K562 (cell line): Measurements from ENCODE around the gene RNF227. TPM values are rescaled to one million over a fixed set of nuclear protein-coding genes. Genes with fewer than 3 reads are reported as not detected.

ENCODE experiments used
- ADNP ChIP-seq: fragments of 200-800 bp; sonication (Bioruptor generic); IDR thresholded peaks from 2 replicates; pipeline ENCODE4 v1.6.1; 2016; ENCODE audit warnings: missing genetic modification characterization, missing compliant biosample characterization
- ARID4B ChIP-seq: sonication (generic); formaldehyde crosslinking; IDR thresholded peaks from 2 replicates; pipeline ENCODE4 v1.8.0; 2022; ENCODE audit warnings: mild to moderate bottlenecking, missing genetic modification reagents
- DACH1 ChIP-seq: fragments of 450-650 bp; IDR thresholded peaks from 2 replicates; pipeline ENCODE4 v1.6.1; 2018; ENCODE audit not compliant: partially characterized antibody
- EGR1 ChIP-seq: fragments of 450-650 bp; conservative IDR thresholded peaks from 2 replicates; pipeline ENCODE4 v1.6.1; 2017; ENCODE audit warnings: mild to moderate bottlenecking
- EP400 ChIP-seq: fragments of 450-650 bp; IDR thresholded peaks from 2 replicates; pipeline ENCODE4 v1.6.1; 2017; ENCODE audit warnings: antibody characterized with exemption, mild to moderate bottlenecking, moderate library complexity
- FOSL1 ChIP-seq: fragments of 200-800 bp; sonication (Bioruptor generic); conservative IDR thresholded peaks from 2 replicates; pipeline ENCODE4 v1.6.1; 2016; ENCODE audit warnings: missing genetic modification characterization, missing compliant biosample characterization
- JUND ChIP-seq, 2 experiments: IDR thresholded peaks; 2 replicates in 1 of 2; 3 replicates in 1 of 2; pipeline ENCODE4 v1.6.1; 2011; ENCODE audit warnings: borderline replicate concordance in 2 of 2, low read depth in 2 of 2, low read length in 2 of 2, improper control_type of control experiment in 1 of 2, missing biosample characterization in 1 of 2, missing genetic modification characterization in 1 of 2, missing genetic modification reagents in 1 of 2
- NR2F6 ChIP-seq: fragments of 450-650 bp; formaldehyde crosslinking; IDR thresholded peaks from 2 replicates; pipeline ENCODE4 v1.4.0; 2020; ENCODE audit warnings: mild to moderate bottlenecking
- NUFIP1 ChIP-seq: fragments of 450-650 bp; IDR thresholded peaks from 2 replicates; pipeline ENCODE4 v1.6.1; 2018; ENCODE audit not compliant: partially characterized antibody
- PRDM10 ChIP-seq: fragments of 450-650 bp; IDR thresholded peaks from 2 replicates; pipeline ENCODE4 v1.6.1; 2018; ENCODE audit not compliant: partially characterized antibody
- PRPF4 ChIP-seq: fragments of 200-400 bp; formaldehyde crosslinking; IDR thresholded peaks from one replicate; pipeline ENCODE4 v1.6.1; 2017; ENCODE audit warnings: low read length, low read depth, mild to moderate bottlenecking; ENCODE audit not compliant: insufficient read depth, poor library complexity, severe bottlenecking
- RBFOX2 ChIP-seq: fragments of 200-400 bp; formaldehyde crosslinking; IDR thresholded peaks from 2 replicates; pipeline ENCODE4 v1.6.1; 2017; ENCODE audit warnings: low read depth, mild to moderate bottlenecking, low read length, moderate library complexity
- TAF9B ChIP-seq: fragments of 450-650 bp; IDR thresholded peaks from 2 replicates; pipeline ENCODE4 v1.6.1; 2018; ENCODE audit warnings: mild to moderate bottlenecking; ENCODE audit not compliant: partially characterized antibody
- TBP ChIP-seq: optimal IDR thresholded peaks from 2 replicates; pipeline ENCODE3; 2011; ENCODE audit warnings: low read depth, low read length, improper control_type of control experiment
- TCFL5 ChIP-seq: fragments of 250-450 bp; sonication (Bioruptor Pico); conservative IDR thresholded peaks from 2 replicates; pipeline ENCODE4 v1.6.1; 2021; ENCODE audit warnings: mild to moderate bottlenecking, moderate library complexity, matching md5 sums
- TEAD1 ChIP-seq, 2 experiments: fragments of 450-650 bp in 1 of 2; sonication (generic) in 1 of 2; formaldehyde crosslinking; IDR thresholded peaks; 2 replicates each; pipeline versions ENCODE4 v1.4.0 to v1.8.0; 2020 to 2022; ENCODE audit warnings: mild to moderate bottlenecking in 2 of 2, missing genetic modification reagents in 1 of 2
- ZBTB7A ChIP-seq: IDR thresholded peaks from 2 replicates; pipeline ENCODE4 v1.6.1; 2011; ENCODE audit warnings: low read depth, mild to moderate bottlenecking, low read length, moderate library complexity, borderline replicate concordance; ENCODE audit not compliant: control insufficient read depth
- ZNF384 ChIP-seq: IDR thresholded peaks from 2 replicates; pipeline ENCODE4 v1.6.1; 2012; ENCODE audit warnings: low read depth, low read length, improper control_type of control experiment
- polyA plus RNA-seq, 8 experiments: library from polyadenylated mRNA; depleted of rRNA in 4 of 8; stranded (reverse) in 5 of 8; unstranded in 3 of 8; fragments of >200 nt; fragmentation: Nextera tagmentation in 2 of 8; fragmentation: Illumina TruSeq in 1 of 8; extraction: Ambion mirVana in 2 of 8; extraction: Trizol in 1 of 8; gene quantifications; 2 replicates each; pipeline versions ENCODE4 v1.2.1 to v1.2.3, GENCODE V29; 2011 to 2014; ENCODE audit warnings: inconsistent platforms in 1 of 8, missing spikeins in 1 of 8
- total RNA-seq, 7 experiments: library from RNA; depleted of rRNA in 6 of 7; stranded (reverse); fragments of >200 nt in 6 of 7; fragmentation: Illumina TruSeq in 2 of 7; extraction: Trizol in 2 of 7; gene quantifications; 2 replicates each; pipeline versions ENCODE4 v1.2.1 to v1.2.3, GENCODE V29; 2011 to 2021; ENCODE audit warnings: low replicate concordance in 1 of 7

Gene RNF227
- total and polyA plus RNA-seq, 9 of the 15 experiments (the other 6 are each of a cell fraction or from before 2014, with no cell fraction given), result 1.1 to 6.7 (median 2.3) TPM

- TF ChIP-seq EGR1 (peak; percentile 53; the same call in 1 of the 2 replicates), TBP (peak; percentile 15), ZNF384 (peak; percentile 98), PRDM10 (peak; percentile 91), TEAD1 (CRISPR knock-in tag; IDR thresholded peaks at IDR 0.05) (no peak; a peak in 1 of 4 replicates), TCFL5 (CRISPR knock-in tag) (no peak), DACH1 (peak; percentile 90), NR2F6 (no peak), ADNP (tag) (no peak), RBFOX2 (peak; percentile 82), FOSL1 (tag) (peak; percentile 34; the same call in 1 of the 2 replicates), EP400 (peak; percentile 31; the same call in 1 of the 2 replicates), ZBTB7A (peak; percentile 90), TAF9B (peak; percentile 91), PRPF4 (peak; percentile 96), NUFIP1 (no peak), ARID4B (CRISPR knock-in tag) (peak; percentile 74), JUND (IDR thresholded peaks at IDR 0.05; ENCODE audit: borderline replicate concordance, low read depth, low read length) (no peak), JUND (tag; IDR thresholded peaks at IDR 0.05; ENCODE audit: borderline replicate concordance, low read depth, low read length) (no peak)
These were observed 30.5 kb downstream of the RNF227 start (continued) for GRCh38 chr17:7885367-7886226.
